ENCODE data around the gene EBNA1BP2.

DNA sequence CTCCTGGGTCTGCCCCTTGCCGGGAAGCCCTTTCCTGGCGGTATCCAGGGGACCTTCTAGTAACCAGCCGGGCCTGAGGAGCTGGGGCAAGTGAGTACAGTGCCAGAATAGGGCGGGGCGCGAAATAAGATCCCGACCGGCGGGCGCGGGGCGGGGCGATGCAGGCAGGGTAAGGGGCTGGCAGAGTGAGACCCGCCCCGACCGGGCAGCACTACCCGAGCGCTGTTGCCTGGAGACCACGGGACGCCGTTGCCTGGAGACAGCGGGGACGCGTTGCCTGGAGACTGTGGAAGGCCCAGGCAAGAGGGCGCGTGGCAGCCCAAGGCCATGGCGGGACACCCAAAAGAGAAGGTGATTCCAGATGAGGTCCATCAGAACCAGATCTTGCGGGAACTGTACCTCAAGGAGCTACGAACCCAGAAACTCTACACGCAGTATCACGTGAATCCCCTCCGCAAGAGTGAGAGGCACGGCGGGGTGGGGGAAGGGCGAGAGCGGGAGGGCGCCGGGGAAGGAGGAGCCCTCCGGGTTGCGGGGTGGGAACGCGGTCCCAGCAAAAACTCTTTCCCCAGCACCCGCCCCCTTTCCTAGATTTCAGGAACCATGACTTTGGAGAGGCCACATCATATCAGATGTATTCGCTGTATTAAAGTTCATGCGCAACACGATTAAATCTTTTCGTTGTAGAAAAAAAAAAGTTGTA, 24.3 kb downstream of the EBNA1BP2 start:
- TF ChIP-seq POLR2AphosphoS5 (IDR thresholded peaks at IDR 0.05), result no peak
- no peak for TF ChIP-seq POLR2A (IDR thresholded peaks at IDR 0.05)
- TF ChIP-seq, protein P1, sequence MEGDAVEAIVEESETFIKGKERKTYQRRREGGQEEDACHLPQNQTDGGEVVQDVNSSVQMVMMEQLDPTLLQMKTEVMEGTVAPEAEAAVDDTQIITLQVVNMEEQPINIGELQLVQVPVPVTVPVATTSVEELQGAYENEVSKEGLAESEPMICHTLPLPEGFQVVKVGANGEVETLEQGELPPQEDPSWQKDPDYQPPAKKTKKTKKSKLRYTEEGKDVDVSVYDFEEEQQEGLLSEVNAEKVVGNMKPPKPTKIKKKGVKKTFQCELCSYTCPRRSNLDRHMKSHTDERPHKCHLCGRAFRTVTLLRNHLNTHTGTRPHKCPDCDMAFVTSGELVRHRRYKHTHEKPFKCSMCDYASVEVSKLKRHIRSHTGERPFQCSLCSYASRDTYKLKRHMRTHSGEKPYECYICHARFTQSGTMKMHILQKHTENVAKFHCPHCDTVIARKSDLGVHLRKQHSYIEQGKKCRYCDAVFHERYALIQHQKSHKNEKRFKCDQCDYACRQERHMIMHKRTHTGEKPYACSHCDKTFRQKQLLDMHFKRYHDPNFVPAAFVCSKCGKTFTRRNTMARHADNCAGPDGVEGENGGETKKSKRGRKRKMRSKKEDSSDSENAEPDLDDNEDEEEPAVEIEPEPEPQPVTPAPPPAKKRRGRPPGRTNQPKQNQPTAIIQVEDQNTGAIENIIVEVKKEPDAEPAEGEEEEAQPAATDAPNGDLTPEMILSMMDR (IDR thresholded peaks at IDR 0.05), result no peak
